ENCODE data around the gene GLIS1. TPM values are rescaled to one million over a fixed set of nuclear protein-coding genes. Genes with fewer than 3 reads are reported as not detected.

Gene GLIS1
- total RNA-seq, 2 donors from 2014 or later: 2.6 TPM; not detected in 1

GRCh38 chr1:53656747-53657530, 82.0 kb downstream of the GLIS1 start:
- TF ChIP-seq CTCF (IDR thresholded peaks at IDR 0.05): no peak
- no peak overlapping the region for H3K27ac ChIP-seq
- ATAC-seq (ENCODE audit: insufficient number of reproducible peaks, low FRiP score, low read depth) (no peak), DNase-seq (ENCODE audit: low spot score) (no peak)
- H3K4me1 ChIP-seq (ENCODE audit: control insufficient read depth in 1 of 2, low read depth in 2 of 2): no peaks in the 10 kb centered on the region
- no peak overlapping the region for H3K4me3 ChIP-seq
- H3K27me3 ChIP-seq (replicated peaks; ENCODE audit: insufficient read depth): no peaks in the 10 kb centered on the region
- H3K36me3 ChIP-seq: no peaks in the 10 kb centered on the region
- no peaks in the 10 kb centered on the region for H3K9me3 ChIP-seq

GRCh38 chr1:53655931-53656746, 82.8 kb downstream of the GLIS1 start:
- Histone ChIP-seq H3K27me3 (replicated peaks; ENCODE audit: insufficient read depth) (no peaks in the 10 kb centered on the region), H3K4me3 (no peak overlapping the region), H3K36me3 (no peaks in the 10 kb centered on the region), H3K4me1 (ENCODE audit: control insufficient read depth in 1 of 2, low read depth in 2 of 2) (no peaks in the 10 kb centered on the region), H3K9me3 (no peaks in the 10 kb centered on the region), H3K27ac (no peak overlapping the region)
- TF ChIP-seq CTCF (IDR thresholded peaks at IDR 0.05): no peak
- DNase-seq (ENCODE audit: low spot score) (no peak), ATAC-seq (ENCODE audit: insufficient number of reproducible peaks, low FRiP score, low read depth) (no peak)

GRCh38 chr1:53654216-53655210, 84.5 kb downstream of the GLIS1 start:
- TF ChIP-seq CTCF (IDR thresholded peaks at IDR 0.05): no peak
- H3K27ac ChIP-seq: no peak overlapping the region
- DNase-seq (ENCODE audit: low spot score) (no peak), ATAC-seq (ENCODE audit: insufficient number of reproducible peaks, low FRiP score, low read depth) (no peak)
- no peaks in the 10 kb centered on the region for H3K4me1 ChIP-seq (ENCODE audit: control insufficient read depth in 1 of 2, low read depth in 2 of 2)
- H3K9me3 ChIP-seq: no peaks in the 10 kb centered on the region
- H3K36me3 ChIP-seq: no peaks in the 10 kb centered on the region
- H3K4me3 ChIP-seq: no peak overlapping the region
- H3K27me3 ChIP-seq (replicated peaks; ENCODE audit: insufficient read depth): no peaks in the 10 kb centered on the region

GRCh38 chr1:53653631-53654030, 85.3 kb downstream of the GLIS1 start:
- ATAC-seq (ENCODE audit: insufficient number of reproducible peaks, low FRiP score, low read depth) (no peak), DNase-seq (ENCODE audit: low spot score) (no peak)
- Histone ChIP-seq H3K4me3 (no peak overlapping the region), H3K9me3 (no peaks in the 10 kb centered on the region), H3K4me1 (ENCODE audit: control insufficient read depth in 1 of 2, low read depth in 2 of 2) (no peaks in the 10 kb centered on the region), H3K27ac (no peak overlapping the region), H3K36me3 (no peaks in the 10 kb centered on the region), H3K27me3 (replicated peaks; ENCODE audit: insufficient read depth) (no peaks in the 10 kb centered on the region)
- no peak for TF ChIP-seq CTCF (IDR thresholded peaks at IDR 0.05)

Data from thoracic aorta (tissue), 2 donors.